ENCODE data around the gene BLACAT1. TPM values are rescaled to one million over a fixed set of nuclear protein-coding genes. Genes with fewer than 3 reads are reported as not detected.

Gene BLACAT1
- total and polyA plus RNA-seq, 2 of the 4 experiments (the other 2 are of a cell fraction), result under 0.01 to 0.05 TPM

GRCh38 chr1:205423814-205424399 is 31.9 kb downstream of the BLACAT1 start:
- no peak overlapping the region for H3K27ac ChIP-seq (ENCODE audit: insufficient read depth, low read length)
- H3K23ac ChIP-seq (ENCODE audit: low read depth, low read length), result no peak overlapping the region
- H3K36me3 ChIP-seq (ENCODE audit: control insufficient read depth, insufficient read depth, low read length), result no peaks in the 10 kb centered on the region
- WGBS, 2 experiments (ENCODE audit: extremely low coverage in 2 of 2, insufficient read length in 1 of 2), result no CpG with 5 or more reads among the region's 6 CpGs
- no peak for TF ChIP-seq MAZ (IDR thresholded peaks at IDR 0.05; ENCODE audit: borderline replicate concordance, low read depth, low read length)
- no peaks in the 10 kb centered on the region for H3K9me1 ChIP-seq (ENCODE audit: insufficient read depth, low read length)
- H3K9me3 ChIP-seq (ENCODE audit: control insufficient read depth, insufficient read depth, low read length), result no peaks in the 10 kb centered on the region
- no peak overlapping the region for H3K4me3 ChIP-seq (ENCODE audit: insufficient read depth, low read depth, low read length)
- H3K4ac ChIP-seq (ENCODE audit: low read depth, low read length), result no peak overlapping the region
- no peak overlapping the region for H2AK9ac ChIP-seq (replicated peaks; ENCODE audit: low read depth, low read length, poor library complexity)
- H4K91ac ChIP-seq (ENCODE audit: insufficient read depth, low read depth, low read length), result no peak overlapping the region
- no peak overlapping the region for H3K14ac ChIP-seq (replicated peaks; ENCODE audit: low read depth, low read length)
- DNase-seq (no peak), ATAC-seq (ENCODE audit: low read depth) (no peak)
- no peak overlapping the region for H4K5ac ChIP-seq (ENCODE audit: low read depth, low read length)
- no peaks in the 10 kb centered on the region for H3K4me1 ChIP-seq (ENCODE audit: control insufficient read depth, insufficient read depth, low read length)
- ChIA-PET CTCF (interaction anchor here (1.1 kb wide), 1 partner anchor 15 kb away, joined by 4 read pairs; no protein-coding TSS in a partner anchor), POLR2A (ENCODE audit: unreplicated experiment) (no interaction called here)
- H4K8ac ChIP-seq (ENCODE audit: low read depth in 2 of 2, low read length in 2 of 2), result no peak overlapping the region
- intact Hi-C loops (cut with micrococcal nuclease), result no loop called here
- no peak overlapping the region for H2BK20ac ChIP-seq (ENCODE audit: low read depth, low read length)
- in situ Hi-C loops (cut with MboI; ENCODE audit: low sequenced_read_pairs), result no loop called here
- H3K79me1 ChIP-seq (ENCODE audit: low read depth in 1 of 2, low read length in 2 of 2), result no peaks in the 10 kb centered on the region
- no peak overlapping the region for H3K56ac ChIP-seq (ENCODE audit: extremely low read depth, insufficient read depth, low read length)
- H2BK5ac ChIP-seq (ENCODE audit: low read depth, low read length, poor library complexity, severe bottlenecking), result no peak overlapping the region
- no TSS peak for BruUV-seq (replicated peaks)
- H3K18ac ChIP-seq (ENCODE audit: low read depth, low read length), result no peak overlapping the region
- H2BK15ac ChIP-seq (ENCODE audit: low read depth, low read length), result no peak overlapping the region
- peaks cover 56% of the 10 kb centered on the region for H3K27me3 ChIP-seq (ENCODE audit: control insufficient read depth, insufficient read depth, low read length)
- H3K9ac ChIP-seq (ENCODE audit: low read depth, low read length), result no peak overlapping the region
- no peak overlapping the region for H3K4me2 ChIP-seq (ENCODE audit: low read depth, low read length)
- dilution Hi-C loops (cut with HindIII; ENCODE audit: low sequenced_read_pairs, unreplicated experiment), result no loop called here
- H2BK120ac ChIP-seq (ENCODE audit: low read depth, low read length), result no peak overlapping the region
- no peaks in the 10 kb centered on the region for H4K20me1 ChIP-seq (ENCODE audit: insufficient read depth, low read length)
- H2AK5ac ChIP-seq (ENCODE audit: low read depth, low read length), result no peak overlapping the region
- H2AFZ ChIP-seq (replicated peaks; ENCODE audit: low read length, poor library complexity), result no peak overlapping the region

All from IMR-90 (cell line).